ENCODE measurements around the gene GATA2. TPM values are rescaled to one million over a fixed set of nuclear protein-coding genes. Genes with fewer than 3 reads are reported as not detected.

The GATA2 gene
- total RNA-seq, 1 experiment from 2014 or later = 18.6 TPM

GRCh38 chr3:128475355-128475754 lies 17.6 kb downstream of the GATA2 start (continued):
- TF ChIP-seq RAD21 (IDR thresholded peaks at IDR 0.05; ENCODE audit: low read depth) (no peak), SIN3A (IDR thresholded peaks at IDR 0.05; ENCODE audit: low read depth) (no peak), TCF7L2 (IDR thresholded peaks at IDR 0.05; ENCODE audit: borderline replicate concordance, extremely low read depth, insufficient read depth, insufficient read length) (no peak)
- TF ChIP-seq, protein P1, sequence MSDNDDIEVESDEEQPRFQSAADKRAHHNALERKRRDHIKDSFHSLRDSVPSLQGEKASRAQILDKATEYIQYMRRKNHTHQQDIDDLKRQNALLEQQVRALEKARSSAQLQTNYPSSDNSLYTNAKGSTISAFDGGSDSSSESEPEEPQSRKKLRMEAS (IDR thresholded peaks at IDR 0.05) = no peak

GRCh38 chr3:128473737-128474136 lies 19.3 kb downstream of the GATA2 start:
- intact Hi-C loops (cut with micrococcal nuclease) = no loop called here
- CTCF ChIA-PET = no interaction called here
- H3K27me3 ChIP-seq (ENCODE audit: insufficient read depth, low read length) = no peaks in the 10 kb centered on the region; the same call in 1 of the 2 replicates

More at GRCh38 chr3:128473737-128474136, 19.3 kb downstream of the GATA2 start:
- BruUV-seq (replicated peaks) = no TSS peak
- H3K9ac ChIP-seq (ENCODE audit: low read length) = no peak overlapping the region
- no peaks in the 10 kb centered on the region for H3K36me3 ChIP-seq (ENCODE audit: control insufficient read depth in 1 of 2, insufficient read depth in 2 of 2, low read length in 2 of 2)
- no peak overlapping the region for H3K27ac ChIP-seq (ENCODE audit: low read depth, low read length)
- H2AFZ ChIP-seq (ENCODE audit: low read depth, low read length, poor library complexity, severe bottlenecking) = no peak overlapping the region
- DNase-seq (ENCODE audit: low read depth, low spot score) (no peak), ATAC-seq (no peak)
- no peak overlapping the region for H3K4me3 ChIP-seq (replicated peaks in 1 of 2; ENCODE audit: low read depth in 1 of 2, low read length in 2 of 2)
- no peak overlapping the region for H3K4me2 ChIP-seq (ENCODE audit: low read length)
- H4K20me1 ChIP-seq (ENCODE audit: insufficient read depth) = no peaks in the 10 kb centered on the region
- ChIA-PET RAD21 (ENCODE audit: low non-redundant PET in 1 of 2, low total read pairs in 2 of 2, uncharacterized antibody in 2 of 2, unreplicated experiment in 2 of 2) (no interaction called here), POLR2A (no interaction called here)
- TF ChIP-seq POLR2A (IDR thresholded peaks at IDR 0.05; ENCODE audit: borderline replicate concordance, extremely low read depth, insufficient read depth, insufficient read length) = no peak
- no peak for TF ChIP-seq ZFX (IDR thresholded peaks at IDR 0.05)
- no peak for TF ChIP-seq SP1 (IDR thresholded peaks at IDR 0.05; ENCODE audit: low read depth)
- TF ChIP-seq, protein P1 (IDR thresholded peaks at IDR 0.05) = no peak
- TF ChIP-seq, protein P2, sequence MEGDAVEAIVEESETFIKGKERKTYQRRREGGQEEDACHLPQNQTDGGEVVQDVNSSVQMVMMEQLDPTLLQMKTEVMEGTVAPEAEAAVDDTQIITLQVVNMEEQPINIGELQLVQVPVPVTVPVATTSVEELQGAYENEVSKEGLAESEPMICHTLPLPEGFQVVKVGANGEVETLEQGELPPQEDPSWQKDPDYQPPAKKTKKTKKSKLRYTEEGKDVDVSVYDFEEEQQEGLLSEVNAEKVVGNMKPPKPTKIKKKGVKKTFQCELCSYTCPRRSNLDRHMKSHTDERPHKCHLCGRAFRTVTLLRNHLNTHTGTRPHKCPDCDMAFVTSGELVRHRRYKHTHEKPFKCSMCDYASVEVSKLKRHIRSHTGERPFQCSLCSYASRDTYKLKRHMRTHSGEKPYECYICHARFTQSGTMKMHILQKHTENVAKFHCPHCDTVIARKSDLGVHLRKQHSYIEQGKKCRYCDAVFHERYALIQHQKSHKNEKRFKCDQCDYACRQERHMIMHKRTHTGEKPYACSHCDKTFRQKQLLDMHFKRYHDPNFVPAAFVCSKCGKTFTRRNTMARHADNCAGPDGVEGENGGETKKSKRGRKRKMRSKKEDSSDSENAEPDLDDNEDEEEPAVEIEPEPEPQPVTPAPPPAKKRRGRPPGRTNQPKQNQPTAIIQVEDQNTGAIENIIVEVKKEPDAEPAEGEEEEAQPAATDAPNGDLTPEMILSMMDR (IDR thresholded peaks at IDR 0.05 in 2 of 3, conservative IDR thresholded peaks at IDR 0.05 in 1 of 3; ENCODE audit: borderline replicate concordance in 1 of 3, insufficient read depth in 1 of 3, low read depth in 2 of 3, low read length in 2 of 3) = no peak
- TF ChIP-seq FOSL1 (IDR thresholded peaks at IDR 0.05; ENCODE audit: low read depth) = no peak
- TF ChIP-seq ELF1 (IDR thresholded peaks at IDR 0.05; ENCODE audit: borderline replicate concordance, low read depth) = no peak
- H3K9me3 ChIP-seq (ENCODE audit: control insufficient read depth in 1 of 2, insufficient read depth in 1 of 2, low read depth in 1 of 2, low read length in 2 of 2) = no peaks in the 10 kb centered on the region
- H3K79me2 ChIP-seq (ENCODE audit: insufficient read depth, low read length) = no peaks in the 10 kb centered on the region
- H3K4me1 ChIP-seq (ENCODE audit: control insufficient read depth in 1 of 2, insufficient read depth in 2 of 2, low read length in 2 of 2) = no peaks in the 10 kb centered on the region
- H3K9me2 ChIP-seq (ENCODE audit: insufficient read depth) = no peaks in the 10 kb centered on the region
